Fibroblast of pulmonary artery (primary cell): Measurements from ENCODE around the gene ARSB.

Source experiments
- DNase-seq: peaks from one replicate; pipeline ENCODE4 v3.0.0-alpha.2; 2010; ENCODE audit warnings: low read depth
- H3K4me3 ChIP-seq: replicated peaks from 2 replicates; pipeline ENCODE4 v1.5.1; 2011; ENCODE audit warnings: low read depth, mild to moderate bottlenecking, control low read depth, low read length, moderate library complexity
- CTCF ChIP-seq: IDR thresholded peaks from 2 replicates; pipeline ENCODE4 v1.5.1; 2011; ENCODE audit warnings: mild to moderate bottlenecking, control low read depth, low read length, inconsistent platforms; ENCODE audit errors: missing control alignments

Gene ARSB

DNA sequence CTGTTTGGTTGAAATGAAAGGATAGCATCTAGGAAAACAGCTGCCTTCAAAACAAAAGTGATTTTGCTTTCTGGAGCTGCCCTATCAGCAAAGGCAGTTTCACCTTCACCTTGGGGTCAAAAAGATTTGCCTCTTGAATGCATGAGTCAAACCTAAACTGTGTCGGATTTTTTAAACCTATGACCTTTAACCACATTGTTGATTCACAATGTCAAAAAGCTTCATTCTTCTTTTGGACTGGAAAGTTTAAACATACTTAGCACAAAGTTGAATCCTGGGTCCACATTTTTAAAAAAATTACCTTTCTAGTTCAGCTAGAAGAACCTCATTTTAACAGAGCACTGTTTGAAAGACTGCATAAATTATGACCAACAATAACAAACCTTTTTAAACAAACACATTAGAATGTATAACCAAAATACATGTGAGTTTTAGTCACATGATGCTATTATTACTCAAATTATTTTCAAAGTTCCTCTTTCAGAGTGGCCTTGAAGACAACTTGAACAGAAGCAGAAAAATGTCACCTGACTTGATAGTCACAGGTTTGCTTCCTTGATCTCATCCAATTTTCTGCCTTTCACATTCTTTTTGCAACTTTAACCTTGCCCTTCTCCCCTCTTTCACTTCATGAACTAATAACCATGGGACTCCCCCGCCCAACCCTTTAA, 226.8 kb downstream of the ARSB start:
- no peak for DNase-seq
- H3K4me3 ChIP-seq, result no peak overlapping the region
- TF ChIP-seq CTCF, result no peak

- TF ChIP-seq CTCF, result no peak
- peak; percentile 51 for DNase-seq
- no peak overlapping the region for H3K4me3 ChIP-seq
Observed at GRCh38 chr5:78757269-78758053, 227.6 kb downstream of the ARSB start.

- DNase-seq, result no peak
- no peak overlapping the region for H3K4me3 ChIP-seq
- TF ChIP-seq CTCF, result no peak
Observed at GRCh38 chr5:78756858-78757257, 228.3 kb downstream of the ARSB start.

GRCh38 chr5:78755822-78756429, 229.2 kb downstream of the ARSB start:
- no peak for DNase-seq
- no peak overlapping the region for H3K4me3 ChIP-seq
- no peak for TF ChIP-seq CTCF

DNA sequence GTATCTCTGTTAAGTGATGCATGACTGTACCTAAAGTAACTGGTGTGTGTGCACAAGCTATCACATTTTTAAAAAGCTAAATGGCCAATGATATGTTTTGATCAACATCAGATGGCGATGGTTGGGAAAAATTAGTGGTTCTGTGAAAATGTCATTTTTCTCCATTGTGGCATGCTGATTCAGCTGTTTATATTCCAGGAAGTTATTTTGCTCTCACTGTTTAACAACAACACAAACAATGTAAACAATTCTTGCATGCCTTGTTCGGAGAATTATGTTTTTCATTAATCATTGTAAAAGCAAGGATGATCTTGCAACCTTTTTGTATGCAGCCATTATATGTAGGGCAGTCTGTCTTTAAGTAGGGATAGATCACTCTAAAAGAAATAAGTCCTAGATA, 230.5 kb downstream of the ARSB start:
- H3K4me3 ChIP-seq, result no peak overlapping the region
- no peak for TF ChIP-seq CTCF
- no peak for DNase-seq

- no peak for DNase-seq
- no peak overlapping the region for H3K4me3 ChIP-seq
- TF ChIP-seq CTCF, result no peak
Observed at GRCh38 chr5:78753093-78753531, 232.0 kb downstream of the ARSB start.
